Neural cell (in vitro differentiated cells): ENCODE data around the gene FREY1. TPM values are rescaled to one million over a fixed set of nuclear protein-coding genes. Genes with fewer than 3 reads are reported as not detected.

ENCODE experiments used
- H2AFZ ChIP-seq: fragments of 200-600, 300-800 bp; sonication (generic), shearing (Covaris generic); 2 replicates; pipeline ENCODE4 v1.6.0; 2014; ENCODE audit warnings: low read depth, mild to moderate bottlenecking, antibody characterized with exemption, low read length, moderate library complexity
- H3F3A ChIP-seq: fragments of 200-600 bp; shearing (Covaris generic); 2 replicates; pipeline ENCODE4 v1.6.1; 2016; ENCODE audit warnings: mild to moderate bottlenecking, moderate library complexity, mixed read lengths, antibody characterized with exemption, low read length; ENCODE audit not compliant: insufficient read depth, poor library complexity, severe bottlenecking
- H3K27ac ChIP-seq: fragments of 200-600, 300-800 bp; sonication (generic), shearing (Covaris generic); 2 replicates; pipeline ENCODE4 v1.5.1; 2014; ENCODE audit warnings: mild to moderate bottlenecking, low read length, moderate library complexity
- H3K27me3 ChIP-seq: fragments of 300-800, 200-600 bp; sonication (generic), shearing (Covaris generic); 2 replicates; pipeline ENCODE4 v1.6.0; 2014; ENCODE audit warnings: mild to moderate bottlenecking, low read depth, low read length, moderate library complexity; ENCODE audit not compliant: insufficient read depth
- H3K36me3 ChIP-seq: fragments of 300-800, 200-600 bp; sonication (generic), shearing (Covaris generic); 2 replicates; pipeline ENCODE4 v1.5.1; 2014; ENCODE audit warnings: mild to moderate bottlenecking, antibody characterized with exemption, low read length, moderate library complexity; ENCODE audit not compliant: insufficient read depth
- H3K4me2 ChIP-seq: fragments of 300-800, 200-600 bp; sonication (generic), shearing (Covaris generic); 2 replicates; pipeline ENCODE4 v1.6.0; 2014; ENCODE audit warnings: mild to moderate bottlenecking, low read length
- H3K4me3 ChIP-seq: fragments of 300-800, 200-600 bp; sonication (generic), shearing (Covaris generic); 2 replicates; pipeline ENCODE4 v1.5.1; 2014; ENCODE audit warnings: mild to moderate bottlenecking, low read length, moderate library complexity
- H3K79me2 ChIP-seq: fragments of 200-600 bp; shearing (Covaris generic); replicated peaks from 2 replicates; pipeline ENCODE4 v1.6.0; 2014; ENCODE audit warnings: mild to moderate bottlenecking, low read length, moderate library complexity; ENCODE audit not compliant: insufficient read depth
- H3K9ac ChIP-seq: fragments of 300-800, 200-600 bp; sonication (generic), shearing (Covaris generic); 2 replicates; pipeline ENCODE4 v1.6.1; 2016; ENCODE audit warnings: mild to moderate bottlenecking, low read length, mixed read lengths
- H3K9me2 ChIP-seq: fragments of 200-600 bp; shearing (Covaris generic); 2 replicates; pipeline ENCODE4 v1.6.1; 2016; ENCODE audit warnings: mild to moderate bottlenecking, low read length, mixed read lengths; ENCODE audit not compliant: insufficient read depth
- H3K9me3 ChIP-seq: fragments of 200-600, 300-800 bp; sonication (generic), shearing (Covaris generic); 2 replicates; pipeline ENCODE4 v1.6.1; 2016; ENCODE audit warnings: mild to moderate bottlenecking, mixed run types, low read length, moderate library complexity, mixed read lengths
- H4K20me1 ChIP-seq: fragments of 200-600 bp; shearing (Covaris generic); 2 replicates; pipeline ENCODE4 v1.6.1; 2016; ENCODE audit warnings: mild to moderate bottlenecking, mixed run types; ENCODE audit not compliant: insufficient read depth
- CTCF ChIP-seq: fragments of 450-650 bp; IDR thresholded peaks from 2 replicates; pipeline ENCODE4 v1.5.1; 2014; ENCODE audit warnings: antibody characterized with exemption, mild to moderate bottlenecking, moderate library complexity; ENCODE audit not compliant: poor library complexity, severe bottlenecking
- EP300 ChIP-seq: fragments of 450-650 bp; conservative IDR thresholded peaks from 2 replicates; pipeline ENCODE4 v1.6.1; 2014; ENCODE audit warnings: antibody characterized with exemption, mild to moderate bottlenecking, moderate library complexity; ENCODE audit not compliant: poor library complexity, severe bottlenecking
- EZH2 ChIP-seq: fragments of 200-600, 300-800 bp; shearing (Covaris generic), sonication (generic); IDR thresholded peaks from 2 replicates; pipeline ENCODE4 v1.6.1; 2014; ENCODE audit warnings: antibody characterized with exemption, low read length, borderline replicate concordance, mild to moderate bottlenecking; ENCODE audit not compliant: insufficient read depth, poor library complexity, severe bottlenecking
- MXI1 ChIP-seq: fragments of 450-650 bp; conservative IDR thresholded peaks from 2 replicates; pipeline ENCODE4 v1.6.1; 2014; ENCODE audit warnings: antibody characterized with exemption, mild to moderate bottlenecking; ENCODE audit not compliant: poor library complexity, severe bottlenecking
- POLR2AphosphoS5 ChIP-seq: IDR thresholded peaks from 2 replicates; pipeline ENCODE4 v1.6.1; 2012
- RAD21 ChIP-seq: fragments of 450-650 bp; conservative IDR thresholded peaks from 2 replicates; pipeline ENCODE4 v1.6.1; 2014; ENCODE audit warnings: antibody characterized with exemption, mild to moderate bottlenecking, moderate library complexity
- REST ChIP-seq: IDR thresholded peaks from 2 replicates; pipeline ENCODE4 v1.6.1; 2012; ENCODE audit warnings: borderline replicate concordance
- SMC3 ChIP-seq: fragments of 450-650 bp; conservative IDR thresholded peaks from 2 replicates; pipeline ENCODE4 v1.6.1; 2014; ENCODE audit warnings: antibody characterized with exemption, mild to moderate bottlenecking, moderate library complexity; ENCODE audit not compliant: poor library complexity
- TAF1 ChIP-seq: IDR thresholded peaks from 2 replicates; pipeline ENCODE4 v1.6.1; 2012; ENCODE audit warnings: low read depth
- polyA plus RNA-seq: library from polyadenylated mRNA; depleted of rRNA; stranded (reverse); fragments of >200 nt; gene quantifications from 2 replicates; pipeline ENCODE4 v1.2.3, GENCODE V29; 2014

The FREY1 gene
- polyA plus RNA-seq, 1 donor from 2014 or later = not detected

- Histone ChIP-seq H3K36me3 (peaks cover 11% of the 10 kb centered on the region), H3K27me3 (no peaks in the 10 kb centered on the region), H3K27ac (no peak overlapping the region), H3K9ac (no peak overlapping the region), H3F3A (no peaks in the 10 kb centered on the region), H3K9me3 (no peaks in the 10 kb centered on the region), H4K20me1 (no peaks in the 10 kb centered on the region), H3K4me3 (no peak overlapping the region), H3K79me2 (no peaks in the 10 kb centered on the region), H2AFZ (no peak overlapping the region), H3K4me2 (no peak overlapping the region), H3K9me2 (no peaks in the 10 kb centered on the region)
- TF ChIP-seq CTCF = no peak
- no peak for TF ChIP-seq RAD21
- no peak for TF ChIP-seq POLR2AphosphoS5
- no peak for TF ChIP-seq EZH2
- no peak for TF ChIP-seq EP300
- no peak for TF ChIP-seq TAF1
- no peak for TF ChIP-seq REST
Observed at GRCh38 chr11:45934580-45935318, 27.7 kb upstream of the FREY1 start.

- Histone ChIP-seq H3K27ac (no peak overlapping the region), H3K9ac (no peak overlapping the region), H4K20me1 (no peaks in the 10 kb centered on the region), H3K79me2 (no peaks in the 10 kb centered on the region), H3K9me3 (no peaks in the 10 kb centered on the region), H3K27me3 (no peaks in the 10 kb centered on the region), H3K9me2 (no peaks in the 10 kb centered on the region), H3F3A (no peaks in the 10 kb centered on the region), H3K4me2 (no peak overlapping the region), H3K36me3 (peaks cover 11% of the 10 kb centered on the region), H3K4me3 (no peak overlapping the region), H2AFZ (no peak overlapping the region)
- TF ChIP-seq SMC3 (no peak), TAF1 (no peak), REST (no peak), CTCF (no peak), EZH2 (no peak), MXI1 (no peak)
Observed at GRCh38 chr11:45933846-45934579, 26.9 kb upstream of the FREY1 start.
